ENCODE data around the gene PSME2.

Gene PSME2, protein sequence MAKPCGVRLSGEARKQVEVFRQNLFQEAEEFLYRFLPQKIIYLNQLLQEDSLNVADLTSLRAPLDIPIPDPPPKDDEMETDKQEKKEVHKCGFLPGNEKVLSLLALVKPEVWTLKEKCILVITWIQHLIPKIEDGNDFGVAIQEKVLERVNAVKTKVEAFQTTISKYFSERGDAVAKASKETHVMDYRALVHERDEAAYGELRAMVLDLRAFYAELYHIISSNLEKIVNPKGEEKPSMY

DNA sequence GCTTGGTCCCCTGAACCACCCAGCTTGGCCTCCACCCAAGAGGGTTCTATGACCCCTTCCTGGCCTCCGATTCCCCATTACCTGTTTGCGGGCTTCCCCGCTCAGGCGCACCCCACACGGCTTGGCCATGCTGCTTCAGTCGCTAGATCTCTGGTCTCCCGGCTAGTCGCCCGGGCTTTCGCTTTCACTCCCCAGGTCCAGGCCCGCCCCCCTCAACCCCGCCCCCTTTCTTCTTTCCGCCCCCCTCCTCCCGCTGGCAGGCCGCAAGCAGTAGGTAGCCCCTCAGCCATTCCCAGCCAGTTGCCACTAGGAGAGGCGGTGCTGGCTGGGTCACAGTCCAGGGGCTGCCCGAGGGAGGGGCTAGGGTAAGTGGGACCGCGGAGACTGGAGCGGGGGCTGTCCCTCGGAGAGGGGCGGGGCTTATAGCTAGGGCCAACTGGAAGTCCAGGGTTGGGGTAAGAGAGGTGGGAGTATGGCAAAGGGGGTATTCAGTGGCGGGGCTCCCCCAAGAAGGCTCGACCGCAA, at the start of gene PSME2:
PSME2 (minus strand) TSS at position 158 of the 525 bp plus-strand sequence; CDS start at position 129, 29 bp downstream.
- peak within 1 kb of the TSS; percentile 92 for H3K4me3 ChIP-seq (ENCODE audit: low read depth, low read length)
- peak; percentile 76 for DNase-seq (ENCODE audit: low read depth, low spot score)
- ChIA-PET POLR2A (interaction anchor here (0.5 to 2.5 kb wide), 11 partner anchors 9 to 79 kb away, joined by 3 to 14 read pairs (median 5); partner anchors contain the start of genes DCAF11, IPO4, IRF9 and NRL), CTCF (interaction anchor here (0.9 to 8.8 kb wide), 9 partner anchors 9 to 164 kb away, joined by 3 to 165 read pairs (median 11); partner anchors contain the start of genes IRF9 and LTB4R2)
- TF ChIP-seq, protein P1, sequence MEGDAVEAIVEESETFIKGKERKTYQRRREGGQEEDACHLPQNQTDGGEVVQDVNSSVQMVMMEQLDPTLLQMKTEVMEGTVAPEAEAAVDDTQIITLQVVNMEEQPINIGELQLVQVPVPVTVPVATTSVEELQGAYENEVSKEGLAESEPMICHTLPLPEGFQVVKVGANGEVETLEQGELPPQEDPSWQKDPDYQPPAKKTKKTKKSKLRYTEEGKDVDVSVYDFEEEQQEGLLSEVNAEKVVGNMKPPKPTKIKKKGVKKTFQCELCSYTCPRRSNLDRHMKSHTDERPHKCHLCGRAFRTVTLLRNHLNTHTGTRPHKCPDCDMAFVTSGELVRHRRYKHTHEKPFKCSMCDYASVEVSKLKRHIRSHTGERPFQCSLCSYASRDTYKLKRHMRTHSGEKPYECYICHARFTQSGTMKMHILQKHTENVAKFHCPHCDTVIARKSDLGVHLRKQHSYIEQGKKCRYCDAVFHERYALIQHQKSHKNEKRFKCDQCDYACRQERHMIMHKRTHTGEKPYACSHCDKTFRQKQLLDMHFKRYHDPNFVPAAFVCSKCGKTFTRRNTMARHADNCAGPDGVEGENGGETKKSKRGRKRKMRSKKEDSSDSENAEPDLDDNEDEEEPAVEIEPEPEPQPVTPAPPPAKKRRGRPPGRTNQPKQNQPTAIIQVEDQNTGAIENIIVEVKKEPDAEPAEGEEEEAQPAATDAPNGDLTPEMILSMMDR (IDR thresholded peaks at IDR 0.05; ENCODE audit: insufficient read depth, low read length, missing control alignments), result no peak

DNA sequence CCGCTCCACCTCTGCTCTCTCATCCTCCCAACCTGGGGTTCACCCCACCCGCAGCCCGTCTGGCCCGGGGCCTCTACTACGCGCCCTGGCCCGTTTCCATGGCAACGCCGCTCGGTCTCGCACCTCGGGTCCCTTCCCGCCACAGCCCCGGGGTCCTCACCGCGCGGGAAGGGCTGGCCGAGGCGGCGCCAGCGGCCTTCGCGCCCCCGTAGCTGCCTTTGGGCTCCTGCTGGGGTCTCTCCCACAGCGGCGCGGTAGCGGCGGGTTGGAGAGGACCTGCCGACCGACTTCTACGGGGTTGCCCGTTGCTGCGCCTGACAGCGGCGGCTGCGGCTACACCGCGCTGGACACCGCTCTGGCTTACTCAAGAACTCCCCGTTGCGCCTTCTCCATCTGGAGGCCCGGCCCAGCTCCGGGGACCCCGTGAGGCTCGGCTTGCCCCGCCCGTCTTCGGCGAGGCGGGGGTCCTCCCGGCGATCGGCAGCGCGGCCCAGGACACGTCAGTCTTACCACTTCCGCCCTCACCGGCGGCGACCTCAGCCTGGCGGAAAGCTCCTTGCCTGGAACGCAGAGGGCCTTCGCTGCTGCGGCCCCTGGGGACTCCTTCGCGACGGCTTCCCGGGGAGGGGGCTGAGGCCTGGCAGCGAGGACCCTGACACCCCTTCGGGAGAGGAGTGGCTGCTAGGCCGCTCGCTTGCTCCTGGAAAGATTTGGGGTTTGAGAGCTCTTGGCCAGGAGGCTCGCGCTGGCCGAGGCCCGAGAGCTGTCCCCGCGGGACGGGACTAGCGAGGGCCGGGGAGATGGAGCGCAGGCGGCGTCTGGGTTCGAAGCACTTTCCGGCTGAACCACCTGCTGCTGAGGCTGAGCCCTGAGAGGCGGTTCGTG, 49.0 kb upstream of the PSME2 start, which contains the start of gene TM9SF1:
TM9SF1 (minus strand) TSS at position 256 of the 885 bp plus-strand sequence. CDS start 422 bp downstream, outside the sequence.
- DNase-seq (ENCODE audit: low read depth, low spot score), result peak; percentile 34
- TF ChIP-seq, protein P1 (IDR thresholded peaks at IDR 0.05; ENCODE audit: insufficient read depth, low read length, missing control alignments), result no peak
- POLR2A ChIA-PET, result interaction anchor here (0.8 to 2.4 kb wide), 12 partner anchors 8 to 102 kb away, joined by 3 to 26 read pairs (median 4); partner anchors contain the start of genes CHMP4A, DCAF11, GMPR2 and NEDD8
- CTCF ChIA-PET, result interaction anchor here (0.7 to 3.4 kb wide), 9 partner anchors 11 to 137 kb away, joined by 3 to 21 read pairs (median 6); partner anchors contain the start of genes CIDEB, DHRS1, IRF9 and MDP1
- H3K4me3 ChIP-seq (ENCODE audit: low read depth, low read length), result peak within 1 kb of the TSS; percentile 92

DNA sequence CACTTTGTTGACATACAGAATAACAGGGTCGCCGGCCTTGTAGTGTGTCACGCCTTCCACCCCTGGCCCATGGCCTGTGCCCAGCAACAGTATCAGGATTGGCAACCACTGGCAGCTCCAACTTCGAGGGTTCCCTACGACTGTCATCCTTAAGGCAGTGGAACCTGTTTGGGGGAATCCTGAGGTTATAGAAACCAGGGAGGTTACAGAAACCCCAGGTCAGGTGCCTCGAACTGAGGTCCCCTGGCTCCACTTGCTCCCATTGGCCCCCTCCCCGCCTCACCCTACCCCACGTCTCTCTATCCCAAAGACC, 48.4 kb upstream of the PSME2 start:
- H3K4me3 ChIP-seq (ENCODE audit: low read depth, low read length), result peak overlapping the region; percentile 92
- CTCF ChIA-PET, result interaction anchor here (1.1 to 3.4 kb wide), 5 partner anchors 103 to 139 kb away, joined by 3 to 21 read pairs (median 3); partner anchors contain the start of genes CIDEB, DHRS1 and NOP9
- POLR2A ChIA-PET, result interaction anchor here (0.8 to 2.4 kb wide), 3 partner anchors 8 to 18 kb away, joined by 4 to 26 read pairs (median 4); partner anchors contain the start of gene CHMP4A
- TF ChIP-seq, protein P1 (IDR thresholded peaks at IDR 0.05; ENCODE audit: insufficient read depth, low read length, missing control alignments), result no peak
- DNase-seq (ENCODE audit: low read depth, low spot score), result no peak

DNA sequence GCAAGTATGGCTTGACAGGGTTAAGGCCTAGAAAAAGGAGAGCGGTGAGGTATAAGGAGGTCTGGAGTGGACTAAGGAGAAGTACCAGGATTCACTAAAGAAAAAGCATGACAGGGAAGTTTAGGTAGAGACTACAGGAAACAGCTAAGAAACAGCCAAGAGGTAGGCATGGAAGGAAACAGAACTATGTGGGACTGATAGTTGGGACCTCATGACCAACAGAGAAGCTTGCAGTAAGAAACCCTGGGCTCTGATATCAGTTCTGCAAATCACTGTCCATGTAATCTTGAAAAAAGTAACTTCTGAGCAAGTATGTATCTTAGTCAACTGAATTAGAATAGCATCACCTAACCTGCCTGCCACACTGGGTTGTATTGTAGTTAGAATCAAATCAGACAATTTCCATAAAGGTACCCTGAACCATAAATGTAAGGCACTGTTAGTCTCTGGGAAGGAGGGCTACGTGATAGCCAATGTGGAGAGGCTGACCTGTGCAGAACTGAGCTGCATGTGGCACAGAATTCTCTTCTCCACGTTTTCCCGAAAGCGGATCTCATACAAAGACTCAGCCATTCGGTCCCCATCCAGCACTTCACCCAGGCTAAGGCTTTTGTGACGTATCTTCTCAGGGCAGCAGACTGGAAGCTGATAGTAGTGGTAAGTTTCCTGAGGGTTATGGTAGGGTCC, 47.9 kb upstream of the PSME2 start:
- POLR2A ChIA-PET, result interaction anchor here (1.3 to 2.4 kb wide), 2 partner anchors 9 to 19 kb away, joined by 4 to 26 read pairs; partner anchors contain the start of gene CHMP4A
- CTCF ChIA-PET, result interaction anchor here (1.1 to 3.4 kb wide), 4 partner anchors 104 to 139 kb away, joined by 3 to 21 read pairs (median 3); partner anchors contain the start of genes CIDEB, DHRS1 and NOP9
- no peak for DNase-seq (ENCODE audit: low read depth, low spot score)
- TF ChIP-seq, protein P1 (IDR thresholded peaks at IDR 0.05; ENCODE audit: insufficient read depth, low read length, missing control alignments), result no peak
- H3K4me3 ChIP-seq (ENCODE audit: low read depth, low read length), result peak overlapping the region; percentile 92

DNA sequence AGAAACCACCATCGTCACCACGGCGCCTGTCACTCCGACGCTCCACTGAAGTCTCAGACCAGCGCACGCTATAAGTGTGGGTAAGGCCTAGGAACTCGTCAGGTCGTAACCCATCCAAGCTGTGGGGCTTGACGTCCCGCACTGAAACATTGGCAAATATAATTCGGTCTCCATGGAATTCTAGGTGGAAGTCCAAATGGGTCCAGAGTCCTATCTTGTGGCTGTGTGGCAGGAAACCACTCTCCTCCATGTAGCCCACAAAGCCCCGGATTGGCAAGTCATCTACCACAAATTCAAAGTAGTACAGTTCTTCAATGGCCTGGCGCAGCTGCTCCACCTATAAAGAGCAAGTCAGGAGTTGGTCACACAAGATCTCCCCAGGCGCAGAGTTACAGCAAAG, 46.5 kb upstream of the PSME2 start:
- H3K4me3 ChIP-seq (ENCODE audit: low read depth, low read length), result no peak overlapping the region
- ChIA-PET POLR2A (no interaction called here), CTCF (interaction anchor here (1.4 kb wide), 1 partner anchor 32 kb away, joined by 3 read pairs; the partner anchor contains the start of gene IRF9)
- TF ChIP-seq, protein P1 (IDR thresholded peaks at IDR 0.05; ENCODE audit: insufficient read depth, low read length, missing control alignments), result no peak
- DNase-seq (ENCODE audit: low read depth, low spot score), result no peak

Measured in AG04449 (cell line).